K562 (cell line): ENCODE data around the gene BAIAP2. TPM values are rescaled to one million over a fixed set of nuclear protein-coding genes. Genes with fewer than 3 reads are reported as not detected.

Experiments used
- ATAC-seq: fragments of 200-7000 bp; cut with Tn5 transposase; 3 replicates; pipeline ENCODE4 v1.9.1; 2020; ENCODE audit warnings: moderate library complexity
- BruUV-seq: library from RNA; stranded (reverse); fragments of 400-500 nt; replicated peaks from 2 replicates; lab custom pipeline; 2021; lab: Mats Ljungman, UMichigan
- CTCF ChIA-PET: fragments of 300-600 bp; formaldehyde crosslinking; extraction: SDS; loops from one replicate; lab custom pipeline; 2021; ENCODE audit warnings: low intra/inter-chr PET ratio; lab: Yijun Ruan, JAX
- POLR2A ChIA-PET: fragments of 300-600, 350-650 bp; sonication (Branson Sonifier 250); formaldehyde crosslinking; extraction: SDS; loops from one replicate; lab custom pipeline; 2021; ENCODE audit warnings: antibody characterized with exemption, inconsistent platforms; lab: Yijun Ruan, JAX
- DNase-seq, 4 experiments: peaks; one replicate each; pipeline versions ENCODE4 v3.0.0 to v3.0.0-alpha.2; 2011 to 2018; ENCODE audit warnings: low spot score in 3 of 4, mixed read lengths in 3 of 4; ENCODE audit errors: extremely low read depth in 1 of 4
- FAIRE-seq: peaks from 2 replicates; lab custom pipeline; 2011; peaks lifted over from hg19 to GRCh38; lab: Jason Lieb, UNC
- H2AFZ ChIP-seq: 2 replicates; pipeline ENCODE4 v1.6.0; 2011; ENCODE audit warnings: low read depth, low read length, control low read depth, inconsistent platforms
- H3K27ac ChIP-seq: fragments of 200-600 bp; 3 replicates; pipeline ENCODE4 v1.8.0; 2011; ENCODE audit warnings: low read depth, mild to moderate bottlenecking, control low read depth, inconsistent platforms, low read length, moderate library complexity, mixed read lengths; ENCODE audit errors: extremely low read depth
- H3K27me3 ChIP-seq, 2 experiments: fragments of 300-600 bp in 1 of 2; 2 replicates in 1 of 2; 3 replicates in 1 of 2; pipeline versions ENCODE4 v1.6.0 to v1.8.0; 2011; ENCODE audit warnings: inconsistent platforms in 2 of 2, low read length in 2 of 2, mild to moderate bottlenecking in 1 of 2, mixed read lengths in 1 of 2, moderate library complexity in 1 of 2; ENCODE audit not compliant: control insufficient read depth in 2 of 2, insufficient read depth in 2 of 2
- H3K36me3 ChIP-seq: fragments of 300-600 bp; 3 replicates; pipeline ENCODE4 v1.8.0; 2011; ENCODE audit warnings: mild to moderate bottlenecking, low read length, inconsistent platforms; ENCODE audit not compliant: control insufficient read depth, insufficient read depth
- H3K4me1 ChIP-seq, 2 experiments: fragments of 200-600 bp in 1 of 2; replicated peaks in 1 of 2; 2 replicates in 1 of 2; 3 replicates in 1 of 2; pipeline versions ENCODE4 v1.5.1 to v1.8.0; 2011; ENCODE audit warnings: inconsistent platforms in 2 of 2, low read length in 2 of 2, mild to moderate bottlenecking in 1 of 2, mixed read lengths in 1 of 2, moderate library complexity in 1 of 2; ENCODE audit not compliant: control insufficient read depth in 2 of 2, insufficient read depth in 2 of 2
- H3K4me2 ChIP-seq: 2 replicates; pipeline ENCODE4 v1.6.1; 2011; ENCODE audit warnings: low read length, control low read depth, inconsistent platforms, mixed read lengths; ENCODE audit not compliant: insufficient read depth
- H3K4me3 ChIP-seq: fragments of 200-600 bp; sonication (generic), shearing (Covaris generic); 2 replicates; pipeline ENCODE4 v1.5.1; 2016; ENCODE audit warnings: control low read depth, inconsistent platforms
- H3K79me2 ChIP-seq: fragments of 200-600 bp; 3 replicates; pipeline ENCODE4 v1.8.0; 2011; ENCODE audit warnings: low read length, inconsistent platforms; ENCODE audit not compliant: control insufficient read depth, insufficient read depth
- H3K9ac ChIP-seq, 2 experiments: 2 replicates each; pipeline versions ENCODE4 v1.6.0 to v1.6.1; 2011; ENCODE audit warnings: low read depth in 2 of 2, low read length in 2 of 2, control low read depth in 1 of 2, inconsistent platforms in 1 of 2, mild to moderate bottlenecking in 1 of 2, mixed read lengths in 1 of 2; ENCODE audit not compliant: insufficient read depth in 1 of 2
- H3K9me1 ChIP-seq: one replicate; pipeline ENCODE4 v1.6.0; 2011; ENCODE audit warnings: inconsistent platforms, mild to moderate bottlenecking, low read length, moderate library complexity; ENCODE audit not compliant: control insufficient read depth, insufficient read depth
- H3K9me3 ChIP-seq: replicated peaks from 2 replicates; pipeline ENCODE4 v1.5.1; 2011; ENCODE audit warnings: low read depth, low read length, inconsistent platforms; ENCODE audit not compliant: control insufficient read depth, insufficient read depth
- H4K20me1 ChIP-seq: replicated peaks from 2 replicates; pipeline ENCODE4 v1.6.1; 2011; ENCODE audit warnings: low read length, inconsistent platforms, mixed read lengths; ENCODE audit not compliant: control insufficient read depth, insufficient read depth
- BMI1 ChIP-seq: fragments of 150-350 bp; IDR thresholded peaks from 2 replicates; pipeline ENCODE4 v1.6.1; 2014; ENCODE audit warnings: low read length
- CC2D1A ChIP-seq: fragments of 450-650 bp; IDR thresholded peaks from 2 replicates; pipeline ENCODE4 v1.6.1; 2017; ENCODE audit warnings: mild to moderate bottlenecking
- FOXJ2 ChIP-seq: fragments of 200-800 bp; sonication (Bioruptor generic); IDR thresholded peaks from 2 replicates; pipeline ENCODE4 v1.6.1; 2016; ENCODE audit warnings: missing genetic modification characterization, missing compliant biosample characterization
- NCOA4 ChIP-seq: fragments of 450-650 bp; IDR thresholded peaks from 2 replicates; pipeline ENCODE4 v1.6.1; 2018; ENCODE audit warnings: mild to moderate bottlenecking; ENCODE audit not compliant: partially characterized antibody
- NFIC ChIP-seq: fragments of 450-650 bp; IDR thresholded peaks from 2 replicates; pipeline ENCODE4 v1.6.1; 2017; ENCODE audit warnings: mild to moderate bottlenecking, inconsistent platforms
- RFX7 ChIP-seq: fragments of 250-450 bp; sonication (Bioruptor Pico); IDR thresholded peaks from 2 replicates; pipeline ENCODE4 v1.5.1; 2021; ENCODE audit warnings: mild to moderate bottlenecking
- SAFB ChIP-seq: fragments of 200-400 bp; formaldehyde crosslinking; IDR thresholded peaks from 2 replicates; pipeline ENCODE4 v1.6.1; 2017; ENCODE audit warnings: low read depth, low read length, borderline replicate concordance
- SREBF1 ChIP-seq: fragments of 150-350 bp; IDR thresholded peaks from 2 replicates; pipeline ENCODE4 v1.6.1; 2014; ENCODE audit warnings: antibody characterized with exemption, low read depth, low read length, borderline replicate concordance
- ZNF764 ChIP-seq: fragments of 250-450 bp; sonication (Bioruptor Pico); IDR thresholded peaks from 2 replicates; pipeline ENCODE4 v1.4.0; 2020; ENCODE audit warnings: low read depth, mild to moderate bottlenecking, moderate library complexity
- WGBS: fragments of 100-300 bp; shearing (Covaris generic); methylation state at CpG from one replicate; pipeline ENCODE4 v1.1.6; 2016; ENCODE audit warnings: low coverage, mixed read lengths; ENCODE audit not compliant: insufficient coverage; ENCODE audit errors: missing lambda C conversion rate; 5-methylcytosine and 5-hydroxymethylcytosine counted together
- in situ Hi-C: fragments of 300-500 bp; cut with MboI; formaldehyde crosslinking; loops from 4 replicates; pipeline ENCODE4 v1.15.0; 2018; ENCODE audit warnings: inconsistent platforms, mixed read lengths
- intact Hi-C: fragments of 100-400 bp; cut with micrococcal nuclease; formaldehyde crosslinking; loops from 2 replicates; pipeline ENCODE4 v1.14.2; 2022
- polyA plus RNA-seq, 8 experiments: library from polyadenylated mRNA; depleted of rRNA in 4 of 8; stranded (reverse) in 5 of 8; unstranded in 3 of 8; fragments of >200 nt; fragmentation: Nextera tagmentation in 2 of 8; fragmentation: Illumina TruSeq in 1 of 8; extraction: Ambion mirVana in 2 of 8; extraction: Trizol in 1 of 8; gene quantifications; 2 replicates each; pipeline versions ENCODE4 v1.2.1 to v1.2.3, GENCODE V29; 2011 to 2014; ENCODE audit warnings: inconsistent platforms in 1 of 8, missing spikeins in 1 of 8
- total RNA-seq, 7 experiments: library from RNA; depleted of rRNA in 6 of 7; stranded (reverse); fragments of >200 nt in 6 of 7; fragmentation: Illumina TruSeq in 2 of 7; extraction: Trizol in 2 of 7; gene quantifications; 2 replicates each; pipeline versions ENCODE4 v1.2.1 to v1.2.3, GENCODE V29; 2011 to 2021; ENCODE audit warnings: low replicate concordance in 1 of 7
- TF ChIP-seq, protein P1 (sequence below): fragments of 250-450 bp; sonication (Bioruptor Pico); IDR thresholded peaks from 2 replicates; pipeline ENCODE4 v1.4.0; 2020; ENCODE audit warnings: mild to moderate bottlenecking, moderate library complexity, borderline replicate concordance
- TF ChIP-seq, protein P2 (sequence below): fragments of 450-650 bp; IDR thresholded peaks from 2 replicates; pipeline ENCODE4 v1.6.1; 2017; ENCODE audit warnings: antibody characterized with exemption
- TF ChIP-seq, protein P3 (sequence below): fragments of 450-650 bp; conservative IDR thresholded peaks from 2 replicates; pipeline ENCODE4 v1.6.1; 2016; ENCODE audit warnings: missing genetic modification characterization, low read depth, mild to moderate bottlenecking, control low read depth, missing compliant biosample characterization

BAIAP2 gene
- total and polyA plus RNA-seq, 9 of the 15 experiments (the other 6 are each of a cell fraction or from before 2014, with no cell fraction given), result 2.3 to 51.6 (median 18.4) TPM

DNA sequence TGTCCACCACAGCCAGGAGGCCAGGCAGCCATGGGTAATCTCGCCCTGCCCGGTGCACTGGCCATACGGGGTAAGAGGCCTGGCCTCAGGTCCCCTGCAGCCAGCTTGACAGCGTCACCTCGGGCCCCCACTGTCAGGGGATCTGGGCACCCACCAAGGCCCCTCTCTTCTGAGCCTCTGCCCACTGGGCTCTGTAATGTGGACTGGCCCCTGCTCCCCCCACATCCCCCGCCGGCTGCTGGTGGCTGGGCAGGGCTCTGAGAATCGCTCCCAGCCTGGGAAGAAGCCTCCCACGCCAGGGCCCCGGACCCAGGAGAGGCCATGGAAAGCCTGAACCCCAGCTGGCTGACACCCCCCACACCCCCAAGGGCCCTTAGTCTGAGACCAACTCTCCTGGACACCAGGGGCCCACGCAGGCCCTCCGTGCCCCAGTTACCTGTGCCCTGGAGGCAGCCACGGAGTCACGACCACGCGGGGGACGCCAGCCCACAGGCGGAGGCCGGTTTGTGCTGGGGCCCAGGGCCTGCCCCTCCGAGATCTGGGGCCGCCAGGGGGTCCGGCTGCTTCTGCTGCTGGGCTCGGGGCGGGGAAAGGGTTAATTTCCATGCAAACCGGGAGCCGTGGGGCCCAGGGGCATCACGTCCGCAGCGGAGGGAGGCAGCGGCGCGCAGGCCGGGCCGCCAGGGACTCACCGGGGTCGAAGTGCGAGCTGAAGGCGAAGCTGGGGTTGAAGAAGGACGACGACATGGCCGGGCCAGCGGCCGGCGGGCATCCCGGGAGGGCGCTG is 130.5 kb downstream of the BAIAP2 start, which contains the start of gene PVALEF:
TSS of gene PVALEF (plus strand) at position 262 of the 787 bp plus-strand sequence. CDS start 15,720 bp downstream, outside the sequence.
- TF ChIP-seq RFX7, result no peak
- TF ChIP-seq, protein P1, sequence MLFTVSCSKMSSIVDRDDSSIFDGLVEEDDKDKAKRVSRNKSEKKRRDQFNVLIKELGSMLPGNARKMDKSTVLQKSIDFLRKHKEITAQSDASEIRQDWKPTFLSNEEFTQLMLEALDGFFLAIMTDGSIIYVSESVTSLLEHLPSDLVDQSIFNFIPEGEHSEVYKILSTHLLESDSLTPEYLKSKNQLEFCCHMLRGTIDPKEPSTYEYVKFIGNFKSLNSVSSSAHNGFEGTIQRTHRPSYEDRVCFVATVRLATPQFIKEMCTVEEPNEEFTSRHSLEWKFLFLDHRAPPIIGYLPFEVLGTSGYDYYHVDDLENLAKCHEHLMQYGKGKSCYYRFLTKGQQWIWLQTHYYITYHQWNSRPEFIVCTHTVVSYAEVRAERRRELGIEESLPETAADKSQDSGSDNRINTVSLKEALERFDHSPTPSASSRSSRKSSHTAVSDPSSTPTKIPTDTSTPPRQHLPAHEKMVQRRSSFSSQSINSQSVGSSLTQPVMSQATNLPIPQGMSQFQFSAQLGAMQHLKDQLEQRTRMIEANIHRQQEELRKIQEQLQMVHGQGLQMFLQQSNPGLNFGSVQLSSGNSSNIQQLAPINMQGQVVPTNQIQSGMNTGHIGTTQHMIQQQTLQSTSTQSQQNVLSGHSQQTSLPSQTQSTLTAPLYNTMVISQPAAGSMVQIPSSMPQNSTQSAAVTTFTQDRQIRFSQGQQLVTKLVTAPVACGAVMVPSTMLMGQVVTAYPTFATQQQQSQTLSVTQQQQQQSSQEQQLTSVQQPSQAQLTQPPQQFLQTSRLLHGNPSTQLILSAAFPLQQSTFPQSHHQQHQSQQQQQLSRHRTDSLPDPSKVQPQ (CRISPR knock-in tag), result no peak
- TF ChIP-seq SREBF1, result no peak
- peak; percentile 18; the same call in 1 of the 2 replicates for TF ChIP-seq CC2D1A
- TF ChIP-seq, protein P2, sequence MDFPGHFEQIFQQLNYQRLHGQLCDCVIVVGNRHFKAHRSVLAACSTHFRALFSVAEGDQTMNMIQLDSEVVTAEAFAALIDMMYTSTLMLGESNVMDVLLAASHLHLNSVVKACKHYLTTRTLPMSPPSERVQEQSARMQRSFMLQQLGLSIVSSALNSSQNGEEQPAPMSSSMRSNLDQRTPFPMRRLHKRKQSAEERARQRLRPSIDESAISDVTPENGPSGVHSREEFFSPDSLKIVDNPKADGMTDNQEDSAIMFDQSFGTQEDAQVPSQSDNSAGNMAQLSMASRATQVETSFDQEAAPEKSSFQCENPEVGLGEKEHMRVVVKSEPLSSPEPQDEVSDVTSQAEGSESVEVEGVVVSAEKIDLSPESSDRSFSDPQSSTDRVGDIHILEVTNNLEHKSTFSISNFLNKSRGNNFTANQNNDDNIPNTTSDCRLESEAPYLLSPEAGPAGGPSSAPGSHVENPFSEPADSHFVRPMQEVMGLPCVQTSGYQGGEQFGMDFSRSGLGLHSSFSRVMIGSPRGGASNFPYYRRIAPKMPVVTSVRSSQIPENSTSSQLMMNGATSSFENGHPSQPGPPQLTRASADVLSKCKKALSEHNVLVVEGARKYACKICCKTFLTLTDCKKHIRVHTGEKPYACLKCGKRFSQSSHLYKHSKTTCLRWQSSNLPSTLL, result 0 out of 2 replicates have a peak, but pooled peaks have one; percentile 25
- TF ChIP-seq BMI1, result no peak
- TF ChIP-seq NCOA4, result no peak
- no peak for TF ChIP-seq ZNF764 (CRISPR knock-in tag)
- TF ChIP-seq, protein P3, sequence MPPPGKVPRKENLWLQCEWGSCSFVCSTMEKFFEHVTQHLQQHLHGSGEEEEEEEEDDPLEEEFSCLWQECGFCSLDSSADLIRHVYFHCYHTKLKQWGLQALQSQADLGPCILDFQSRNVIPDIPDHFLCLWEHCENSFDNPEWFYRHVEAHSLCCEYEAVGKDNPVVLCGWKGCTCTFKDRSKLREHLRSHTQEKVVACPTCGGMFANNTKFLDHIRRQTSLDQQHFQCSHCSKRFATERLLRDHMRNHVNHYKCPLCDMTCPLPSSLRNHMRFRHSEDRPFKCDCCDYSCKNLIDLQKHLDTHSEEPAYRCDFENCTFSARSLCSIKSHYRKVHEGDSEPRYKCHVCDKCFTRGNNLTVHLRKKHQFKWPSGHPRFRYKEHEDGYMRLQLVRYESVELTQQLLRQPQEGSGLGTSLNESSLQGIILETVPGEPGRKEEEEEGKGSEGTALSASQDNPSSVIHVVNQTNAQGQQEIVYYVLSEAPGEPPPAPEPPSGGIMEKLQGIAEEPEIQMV, result peak; percentile 62; the same call in 1 of the 2 replicates
- TF ChIP-seq FOXJ2, result no peak
- TF ChIP-seq NFIC, result no peak
- TF ChIP-seq SAFB, result 0 out of 2 replicates have a peak, but pooled peaks have one; percentile 36
- no peak within 1 kb of the TSS for H3K4me2 ChIP-seq
- peaks cover 5% of the 10 kb centered on the region; the same call in 1 of the 2 replicates for H4K20me1 ChIP-seq
- in situ Hi-C loops (no loop called here), intact Hi-C loops (no loop called here)
- no TSS peak for BruUV-seq
- peaks cover 25 to 72% of the 10 kb centered on the region in 2 experiments; a peak in 4 of 5 replicates for H3K27me3 ChIP-seq
- peaks cover 0 to 60% of the 10 kb centered on the region in 2 experiments; a peak in 2 of 5 replicates for H3K4me1 ChIP-seq
- no peaks in the 10 kb centered on the region for H3K79me2 ChIP-seq
- no peaks in the 10 kb centered on the region for H3K9me1 ChIP-seq
- no peak; the same call in 2 of the 3 replicates for ATAC-seq
- DNase-seq, result no peak
- no peak within 1 kb of the TSS for H3K27ac ChIP-seq
- no peak for FAIRE-seq
- H3K36me3 ChIP-seq, result no peaks in the 10 kb centered on the region
- ChIA-PET POLR2A (interaction anchor here (0.6 kb wide), 1 partner anchor 249 kb away, joined by 3 read pairs; no protein-coding TSS in a partner anchor), CTCF (no interaction called here)
- H2AFZ ChIP-seq, result no peak within 1 kb of the TSS
- no peaks in the 10 kb centered on the region; the same call in none of the 2 replicates for H3K9me3 ChIP-seq
- peak within 1 kb of the TSS in 1 of 2 experiments; percentile 45; a peak in 1 of 4 replicates for H3K9ac ChIP-seq
- H3K4me3 ChIP-seq, result no peak within 1 kb of the TSS
- WGBS, result 12% methylated on average over 30 of the region's 46 CpGs
